ENCODE results near the gene CSGALNACT2. TPM values are rescaled to one million over a fixed set of nuclear protein-coding genes. Genes with fewer than 3 reads are reported as not detected.
"Not testable (repeated sequence)": the region's sequence is repeated elsewhere in the genome, so short reads cannot be mapped to it uniquely, and the experiment has no call there.

Gene CSGALNACT2
- total RNA-seq, 2 donors from 2014 or later = 31.6 to 36.3 TPM

DNA sequence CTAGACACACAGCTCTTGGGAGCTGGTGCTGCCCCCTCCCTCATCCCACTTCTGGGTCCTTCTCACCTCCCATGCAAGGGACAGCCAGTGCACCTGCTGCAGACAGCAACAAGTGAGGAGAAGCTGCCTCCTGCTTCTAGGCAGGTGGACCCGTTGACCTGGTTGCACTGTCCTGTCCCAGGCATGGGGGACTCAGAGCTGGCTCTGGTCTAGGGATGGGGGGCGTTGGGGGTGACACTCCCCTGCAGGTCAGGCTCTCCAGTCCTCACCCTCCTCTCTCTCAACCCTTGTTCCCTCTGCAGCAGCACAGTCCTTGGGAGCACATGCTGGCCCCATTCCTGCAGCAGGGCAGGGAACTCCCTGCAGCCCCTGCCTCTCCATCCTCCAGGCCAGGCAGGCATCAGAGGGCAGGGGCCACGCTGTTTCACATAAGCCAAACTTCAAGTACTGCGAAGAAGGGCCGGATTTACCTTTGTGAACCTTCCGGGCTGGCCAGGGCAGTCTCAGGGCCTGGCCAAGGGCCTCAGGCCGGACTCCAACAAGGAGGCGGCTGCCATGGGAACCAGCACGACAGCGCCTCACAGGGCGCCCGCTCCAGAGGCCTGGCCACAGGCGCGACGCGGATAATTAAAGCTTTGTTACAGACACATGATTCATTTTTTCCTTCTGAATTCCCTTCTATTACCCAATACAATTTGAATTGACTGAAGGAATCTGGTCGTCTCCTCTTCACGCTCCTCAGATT is 80.1 kb downstream of the CSGALNACT2 start:
- H3K27ac Mint-ChIP-seq = no peak overlapping the region
- no peaks in the 10 kb centered on the region for H3K4me1 Mint-ChIP-seq
- no peak for ATAC-seq (replicated peaks)
- no peak overlapping the region for H3K4me3 Mint-ChIP-seq
- no peaks in the 10 kb centered on the region for H3K36me3 Mint-ChIP-seq (ENCODE audit: low read depth)
- H3K27me3 Mint-ChIP-seq = no peaks in the 10 kb centered on the region
- no peaks in the 10 kb centered on the region for H3K9me3 Mint-ChIP-seq

DNA sequence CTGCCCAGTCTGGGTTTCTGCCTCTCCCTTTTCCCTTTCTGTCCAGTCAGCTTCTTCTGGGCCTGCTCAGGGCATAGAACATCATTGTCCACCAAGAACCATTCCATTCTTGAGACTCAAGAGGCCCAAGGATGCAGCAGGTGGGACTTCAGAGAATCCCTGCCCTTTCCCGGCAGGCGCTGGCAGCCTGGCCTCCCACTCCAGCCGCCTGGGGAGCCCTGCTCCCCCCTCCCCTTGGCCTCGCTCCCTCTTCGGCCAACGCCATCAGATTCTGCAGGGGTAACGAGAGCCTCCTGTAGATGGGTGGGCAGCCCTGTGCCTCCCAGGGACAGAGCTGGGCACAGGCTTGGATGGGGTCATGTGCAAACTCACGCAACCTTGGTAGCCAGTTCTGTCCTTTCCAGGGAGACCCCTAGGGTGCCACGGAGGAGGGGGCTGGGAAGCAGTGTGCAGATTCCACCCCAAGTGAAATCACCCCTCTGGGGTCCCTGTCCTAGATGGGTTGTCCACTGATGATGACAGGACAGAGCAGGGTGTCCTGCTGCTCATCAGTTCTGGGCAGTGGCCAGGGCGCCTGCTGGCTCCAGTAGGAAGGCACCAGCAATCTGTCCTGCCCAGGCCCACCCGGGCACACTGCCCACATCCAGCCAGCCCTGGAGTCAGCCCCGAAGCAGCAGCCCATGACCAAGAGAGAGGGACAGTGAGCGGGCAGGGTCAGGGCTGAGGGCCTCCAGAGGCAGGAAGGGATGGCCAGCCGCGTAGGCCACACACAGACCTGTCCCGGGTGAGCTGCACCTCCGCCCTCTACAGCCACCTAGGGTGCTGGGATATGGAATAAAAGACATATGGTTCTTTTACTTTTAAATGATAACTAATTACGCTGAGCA is 80.9 kb downstream of the CSGALNACT2 start:
- H3K9me3 Mint-ChIP-seq = no peaks in the 10 kb centered on the region
- no peaks in the 10 kb centered on the region for H3K27me3 Mint-ChIP-seq
- no peaks in the 10 kb centered on the region for H3K4me1 Mint-ChIP-seq
- no peak overlapping the region for H3K27ac Mint-ChIP-seq
- no peaks in the 10 kb centered on the region for H3K36me3 Mint-ChIP-seq (ENCODE audit: low read depth)
- H3K4me3 Mint-ChIP-seq = no peak overlapping the region
- ATAC-seq (replicated peaks) = no peak

DNA sequence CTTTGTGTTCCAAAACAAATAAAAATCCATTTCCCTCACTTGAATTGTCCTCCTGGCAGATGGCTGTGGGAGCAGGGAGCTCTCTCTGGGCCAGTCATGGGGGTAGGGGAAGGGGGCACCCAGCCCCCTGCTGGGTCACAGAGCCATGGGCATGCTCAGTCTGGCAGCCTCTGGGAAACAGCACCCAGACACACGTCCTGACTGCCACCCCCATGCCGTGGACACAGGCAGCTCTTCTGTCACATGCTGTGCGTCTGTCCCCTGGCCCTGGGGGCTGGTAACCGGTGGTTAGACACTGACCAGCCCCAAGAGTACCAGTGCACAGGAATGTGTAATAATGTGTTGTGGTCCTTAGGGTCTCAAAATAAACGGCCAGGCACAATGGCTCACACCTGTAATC is 81.6 kb downstream of the CSGALNACT2 start:
- Mint-ChIP-seq H3K36me3 (ENCODE audit: low read depth) (no peaks in the 10 kb centered on the region), H3K4me1 (peaks cover 2% of the 10 kb centered on the region), H3K27me3 (no peaks in the 10 kb centered on the region), H3K27ac (no peak overlapping the region), H3K4me3 (no peak overlapping the region), H3K9me3 (no peaks in the 10 kb centered on the region)
- ATAC-seq (replicated peaks) = no peak

DNA sequence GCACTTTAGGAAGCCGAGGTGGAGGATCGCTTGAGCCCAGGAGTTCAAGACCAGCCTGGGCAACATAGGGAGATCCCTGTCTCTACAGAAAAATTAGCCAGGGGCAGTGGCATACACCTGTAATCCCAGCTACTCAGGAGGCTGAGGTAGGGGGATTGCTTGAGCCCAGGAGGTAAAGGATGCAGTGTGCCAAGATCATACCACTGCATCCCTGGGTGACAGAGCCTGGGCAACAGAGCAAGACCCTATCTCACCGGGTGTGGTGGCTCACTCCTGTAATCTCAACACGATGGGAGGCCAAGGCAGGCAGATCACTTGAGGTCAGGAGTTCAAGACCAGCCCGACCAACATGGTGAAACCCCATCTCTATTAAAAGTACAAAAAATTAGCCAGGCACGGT is 82.0 kb downstream of the CSGALNACT2 start:
- not testable (repeated sequence) for H3K27me3 Mint-ChIP-seq; H3K4me3 Mint-ChIP-seq; ATAC-seq (replicated peaks); H3K27ac Mint-ChIP-seq; H3K36me3 Mint-ChIP-seq (ENCODE audit: low read depth); H3K9me3 Mint-ChIP-seq; H3K4me1 Mint-ChIP-seq

DNA sequence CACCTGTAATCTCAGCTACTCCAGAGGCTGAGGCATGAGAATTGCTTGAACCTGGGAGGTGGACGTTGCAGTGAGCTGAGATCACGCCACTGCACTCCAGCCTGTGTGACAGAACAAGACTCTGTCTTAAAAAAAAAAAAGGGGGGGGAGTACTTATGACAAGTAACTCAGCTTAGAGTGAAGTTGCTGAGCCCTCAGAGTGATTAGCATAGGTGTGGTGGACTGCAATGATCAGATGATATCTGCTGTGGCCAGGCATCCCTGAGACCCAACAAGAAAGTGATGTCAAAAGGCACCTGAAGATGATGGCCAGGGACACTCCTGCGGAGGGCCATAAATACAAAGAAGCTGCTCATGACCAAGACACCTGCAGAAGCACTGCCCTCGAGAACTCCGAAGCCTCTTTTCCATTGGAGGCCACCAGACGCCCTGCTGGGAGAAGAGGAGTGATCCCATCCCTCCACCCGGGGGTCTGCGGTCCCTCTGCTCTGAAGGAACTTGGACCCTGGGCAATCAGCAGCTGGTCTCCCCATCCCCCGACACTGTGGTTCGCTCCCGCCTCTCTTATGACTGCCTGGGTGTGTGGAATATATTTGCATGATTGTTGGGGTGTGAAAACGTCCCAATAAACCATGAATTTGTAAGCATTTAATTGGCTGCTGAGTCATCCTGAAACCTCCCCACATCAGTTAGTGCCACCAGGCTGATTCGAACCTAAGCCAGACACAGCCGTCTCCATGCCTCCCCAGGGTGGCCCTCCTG is 82.6 kb downstream of the CSGALNACT2 start:
- ATAC-seq (replicated peaks) = no peak
- Mint-ChIP-seq H3K4me1 (peaks cover 12% of the 10 kb centered on the region), H3K9me3 (no peaks in the 10 kb centered on the region), H3K27me3 (no peaks in the 10 kb centered on the region), H3K4me3 (no peak overlapping the region), H3K27ac (no peak overlapping the region), H3K36me3 (ENCODE audit: low read depth) (no peaks in the 10 kb centered on the region)

DNA sequence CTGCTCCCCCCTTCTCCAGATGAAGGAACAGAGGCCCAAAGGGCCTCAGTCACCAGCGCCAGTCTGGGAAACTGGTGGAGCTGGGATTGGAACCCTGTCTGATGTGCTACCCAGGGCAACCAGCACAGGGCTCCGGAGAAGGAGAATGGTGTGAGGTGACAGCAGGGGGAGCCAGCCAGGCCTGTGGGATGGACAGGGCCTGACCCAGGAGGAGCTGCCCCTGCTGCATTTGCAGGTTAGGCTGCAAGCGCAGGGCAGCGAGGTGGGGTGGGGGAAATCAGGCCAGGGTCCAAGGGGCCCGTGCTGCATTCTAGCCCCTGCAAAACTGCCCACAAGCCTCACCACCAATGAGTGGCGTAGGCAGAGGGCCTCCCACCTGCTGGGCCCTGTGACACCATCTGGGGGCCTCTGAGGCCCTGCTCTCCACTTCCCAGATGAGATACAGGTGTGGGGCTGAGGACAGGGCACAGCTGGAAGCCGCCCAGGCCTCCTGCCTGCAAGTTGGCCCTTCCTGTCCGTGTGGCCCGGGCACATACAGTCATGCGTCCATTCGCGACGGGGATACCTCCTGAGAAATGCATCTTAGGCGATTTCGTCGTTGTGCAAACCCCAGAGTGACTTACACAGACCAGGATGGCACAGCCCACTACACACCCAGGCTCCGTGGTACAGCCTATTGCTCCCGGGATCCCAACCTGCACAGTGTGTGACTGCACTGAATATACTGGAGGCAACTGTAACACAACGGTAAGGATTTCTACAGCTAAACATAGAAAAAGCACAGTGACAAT is 83.4 kb downstream of the CSGALNACT2 start:
- H3K9me3 Mint-ChIP-seq = no peaks in the 10 kb centered on the region
- no peaks in the 10 kb centered on the region for H3K27me3 Mint-ChIP-seq
- peaks cover 12% of the 10 kb centered on the region for H3K4me1 Mint-ChIP-seq
- no peak for ATAC-seq (replicated peaks)
- no peak overlapping the region for H3K4me3 Mint-ChIP-seq
- no peaks in the 10 kb centered on the region for H3K36me3 Mint-ChIP-seq (ENCODE audit: low read depth)
- no peak overlapping the region for H3K27ac Mint-ChIP-seq

DNA sequence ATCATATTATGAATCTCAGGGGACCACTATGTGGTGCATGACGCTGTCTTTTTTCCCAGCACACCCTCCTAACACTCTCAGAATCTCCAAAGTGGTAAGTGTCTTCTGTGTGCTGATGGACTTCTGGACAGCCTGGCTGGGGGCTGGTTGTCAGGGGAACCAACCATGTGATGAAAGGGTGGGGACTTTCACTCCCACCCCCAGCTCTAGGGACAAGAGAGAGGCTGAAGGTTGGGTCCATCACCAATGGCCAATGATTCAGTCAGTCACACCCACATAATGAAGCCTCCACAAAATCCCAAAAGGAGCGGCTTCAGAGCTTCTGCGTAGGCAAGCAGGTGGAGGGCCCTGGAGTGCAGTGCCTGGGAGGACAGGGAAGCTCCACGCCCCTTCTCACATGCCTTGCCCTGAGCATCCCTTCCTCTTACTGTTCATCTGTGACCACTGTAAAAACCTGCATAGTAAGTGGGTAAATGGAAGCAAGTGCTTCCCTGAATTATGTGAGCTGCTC is 84.0 kb downstream of the CSGALNACT2 start:
- Mint-ChIP-seq H3K9me3 (no peaks in the 10 kb centered on the region), H3K4me3 (no peak overlapping the region), H3K27ac (no peak overlapping the region), H3K4me1 (peaks cover 12% of the 10 kb centered on the region), H3K27me3 (no peaks in the 10 kb centered on the region), H3K36me3 (ENCODE audit: low read depth) (no peaks in the 10 kb centered on the region)
- ATAC-seq (replicated peaks) = no peak

DNA sequence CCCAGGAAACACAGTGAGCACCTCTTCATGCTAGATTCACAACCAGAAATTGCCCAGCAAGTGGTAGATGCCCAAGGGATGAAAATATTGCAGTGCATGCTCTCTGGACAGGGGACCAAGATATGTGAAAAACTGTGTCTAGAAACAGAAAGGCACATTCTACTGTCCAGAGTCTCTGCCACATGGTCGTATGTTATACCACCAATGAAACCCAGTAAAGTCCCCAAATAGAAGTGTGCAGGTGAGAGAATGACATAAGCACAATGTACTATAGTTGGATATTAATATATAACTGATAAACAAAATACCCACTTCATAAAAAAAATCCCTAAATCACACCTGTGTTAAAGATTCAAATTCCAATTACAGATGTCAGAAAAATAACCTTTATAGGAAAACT is 84.8 kb downstream of the CSGALNACT2 start:
- Mint-ChIP-seq H3K4me1 (peaks cover 12% of the 10 kb centered on the region), H3K27me3 (no peaks in the 10 kb centered on the region), H3K9me3 (no peaks in the 10 kb centered on the region), H3K36me3 (ENCODE audit: low read depth) (no peaks in the 10 kb centered on the region), H3K27ac (no peak overlapping the region), H3K4me3 (no peak overlapping the region)
- ATAC-seq (replicated peaks) = no peak

DNA sequence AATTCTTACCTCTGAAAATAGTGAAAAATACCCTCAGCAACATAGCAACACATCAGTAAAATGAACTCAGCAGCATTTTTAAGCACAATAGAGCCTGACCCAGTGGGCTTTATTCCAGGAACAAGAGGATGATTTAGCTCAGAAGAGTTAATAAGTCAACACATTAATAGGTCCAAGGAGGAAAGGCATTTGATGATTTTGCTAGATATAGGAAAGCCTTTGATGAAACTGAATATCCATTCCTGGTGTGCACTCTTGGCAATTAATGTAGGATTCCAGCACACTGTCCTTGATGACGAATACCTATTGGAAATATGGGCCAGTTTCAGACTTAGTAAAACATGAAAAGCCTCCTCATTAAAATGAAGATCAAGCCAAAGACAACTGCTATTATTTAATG is 86.1 kb downstream of the CSGALNACT2 start:
- Mint-ChIP-seq H3K9me3 (no peaks in the 10 kb centered on the region), H3K4me3 (no peak overlapping the region), H3K27ac (no peak overlapping the region), H3K27me3 (peaks cover 6% of the 10 kb centered on the region), H3K4me1 (peaks cover 18% of the 10 kb centered on the region), H3K36me3 (ENCODE audit: low read depth) (no peaks in the 10 kb centered on the region)
- no peak for ATAC-seq (replicated peaks)

DNA sequence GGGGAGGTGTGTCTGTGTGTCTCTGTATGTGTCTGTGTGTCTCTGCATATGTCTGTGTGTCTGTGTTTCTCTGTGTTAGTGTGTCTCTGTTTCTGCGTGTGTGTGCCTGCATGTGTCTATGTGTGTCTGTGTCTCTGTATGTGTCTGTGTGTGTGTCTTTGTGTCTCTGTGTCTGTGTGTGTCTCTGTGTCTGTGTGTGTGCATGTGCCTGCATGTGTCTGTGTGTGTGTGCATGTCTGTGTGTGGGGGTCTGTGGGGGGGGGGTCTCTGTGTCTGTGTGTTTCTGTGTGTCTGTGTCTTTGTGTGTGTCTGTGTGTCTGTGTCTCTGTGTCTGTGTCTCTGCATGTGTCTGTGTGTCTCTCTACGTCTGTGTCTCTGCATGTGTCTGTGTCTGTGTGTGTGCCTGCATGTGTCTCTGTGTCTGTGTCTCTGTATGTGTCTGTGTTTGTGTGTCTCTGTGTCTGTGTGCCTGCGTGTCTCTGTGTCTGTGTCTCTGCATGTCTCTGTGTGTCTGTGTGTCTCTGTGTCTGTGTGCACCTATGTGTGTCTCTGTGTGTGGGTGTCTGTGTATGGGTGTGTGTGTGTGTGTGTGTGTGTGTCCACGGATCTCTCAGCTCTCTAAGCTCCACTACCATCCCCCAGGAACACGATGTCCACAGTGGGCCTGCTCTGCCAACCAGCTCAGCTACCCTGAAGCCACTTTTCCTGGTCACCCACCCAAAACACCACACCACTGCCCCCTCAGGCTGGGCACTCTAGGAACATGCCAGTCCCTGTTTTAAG is 87.0 kb downstream of the CSGALNACT2 start:
- H3K27ac Mint-ChIP-seq = peak overlapping the region; percentile 4
- H3K27me3 Mint-ChIP-seq = peaks cover 6% of the 10 kb centered on the region
- no peaks in the 10 kb centered on the region for H3K36me3 Mint-ChIP-seq (ENCODE audit: low read depth)
- no peak for ATAC-seq (replicated peaks)
- H3K4me3 Mint-ChIP-seq = peak overlapping the region; percentile 0
- no peaks in the 10 kb centered on the region for H3K9me3 Mint-ChIP-seq
- peaks cover 18% of the 10 kb centered on the region for H3K4me1 Mint-ChIP-seq

DNA sequence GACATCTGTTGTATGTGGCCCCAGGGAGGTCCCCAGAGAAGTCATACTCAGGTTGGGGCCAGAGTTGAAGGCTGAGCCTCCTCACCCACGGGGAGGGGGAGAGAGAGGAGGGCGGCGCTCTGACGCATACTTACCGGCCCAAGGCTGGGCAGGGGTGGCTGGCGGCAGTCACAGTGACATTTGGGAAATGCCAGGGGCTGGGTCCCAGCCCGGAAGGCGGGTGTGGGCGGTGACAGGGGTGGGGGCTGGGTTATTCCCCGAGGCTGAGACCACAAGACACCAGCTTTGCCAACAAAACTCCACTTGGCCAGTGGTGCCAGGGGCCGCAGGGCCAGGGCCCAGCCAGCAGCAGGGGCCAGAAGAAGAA is 87.5 kb downstream of the CSGALNACT2 start:
- H3K36me3 Mint-ChIP-seq (ENCODE audit: low read depth) = no peaks in the 10 kb centered on the region
- H3K4me3 Mint-ChIP-seq = peak overlapping the region; percentile 0
- no peaks in the 10 kb centered on the region for H3K9me3 Mint-ChIP-seq
- H3K27ac Mint-ChIP-seq = peak overlapping the region; percentile 4
- H3K4me1 Mint-ChIP-seq = peaks cover 18% of the 10 kb centered on the region
- H3K27me3 Mint-ChIP-seq = peaks cover 6% of the 10 kb centered on the region
- ATAC-seq (replicated peaks) = peak; percentile 86

DNA sequence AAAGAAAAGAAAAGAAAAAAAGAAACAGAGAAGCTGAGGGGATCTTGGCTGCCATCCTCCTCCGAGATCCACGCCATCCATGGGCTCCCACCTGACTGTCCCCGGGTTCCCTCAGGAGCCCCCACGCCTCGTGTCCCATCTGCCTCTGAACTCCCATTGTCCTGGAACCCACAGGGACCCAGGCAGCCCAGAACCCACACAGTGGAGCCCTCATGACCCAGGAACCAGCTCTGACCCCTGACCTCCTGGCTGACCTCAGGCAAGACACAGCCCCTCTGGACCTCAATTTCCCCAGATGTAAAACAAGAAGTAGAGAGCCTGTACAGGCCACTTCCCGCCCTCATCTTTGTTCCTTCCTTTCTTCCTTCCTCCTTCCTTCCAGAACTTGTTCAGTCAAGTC is 88.2 kb downstream of the CSGALNACT2 start:
- peaks cover 6% of the 10 kb centered on the region for H3K27me3 Mint-ChIP-seq
- no peaks in the 10 kb centered on the region for H3K9me3 Mint-ChIP-seq
- H3K4me3 Mint-ChIP-seq = peak overlapping the region; percentile 0
- peaks cover 22% of the 10 kb centered on the region for H3K4me1 Mint-ChIP-seq
- peak overlapping the region; percentile 51 for H3K27ac Mint-ChIP-seq
- no peak for ATAC-seq (replicated peaks)
- H3K36me3 Mint-ChIP-seq (ENCODE audit: low read depth) = no peaks in the 10 kb centered on the region

Data from activated T-helper 17 cell treated with anti-CD3 and anti-CD28 coated beads, Interleukin-2, amount 50 U/mL, for 72 hours (primary cell).